ENCODE results near the gene KIF16B.

GRCh38 chr20:16302818-16303217, 270.4 kb downstream of the KIF16B start:
- TF ChIP-seq PRDM15 (CRISPR knock-in tag; IDR thresholded peaks at IDR 0.05) (no peak), CTCF (IDR thresholded peaks at IDR 0.05 in 2 of 3, conservative IDR thresholded peaks at IDR 0.05 in 1 of 3; ENCODE audit: control insufficient read depth in 2 of 3, extremely low read depth in 1 of 3, insufficient read depth in 1 of 3, low read depth in 3 of 3, low read length in 3 of 3) (no peak), POLR2A (IDR thresholded peaks at IDR 0.05; ENCODE audit: low read depth, low read length) (no peak), USF2 (IDR thresholded peaks at IDR 0.05; ENCODE audit: borderline replicate concordance, low read depth, low read length) (no peak), MAX (IDR thresholded peaks at IDR 0.05; ENCODE audit: low read depth, low read length) (no peak), CBX3 (IDR thresholded peaks at IDR 0.05; ENCODE audit: borderline replicate concordance, low read depth) (no peak)

All from GM12878 (cell line).